RWPE2 (cell line): ENCODE results near the gene DSC3.

Experiments used
- ATAC-seq: fragments of 200-7000 bp; cut with Tn5 transposase; 3 replicates; pipeline ENCODE4 v1.9.1; 2021; ENCODE audit warnings: low read depth
- DNase-seq: peaks from one replicate; pipeline ENCODE4 v3.0.0-alpha.2; 2020; ENCODE audit warnings: low spot score
- H3K27ac ChIP-seq: fragments of 450-650 bp; 2 replicates; pipeline ENCODE4 v1.5.1; 2017; ENCODE audit warnings: mild to moderate bottlenecking; ENCODE audit not compliant: poor library complexity, severe bottlenecking
- H3K27me3 ChIP-seq: fragments of 250-450 bp; sonication (Bioruptor Pico); 2 replicates; pipeline ENCODE4 v1.5.1; 2021; ENCODE audit warnings: mild to moderate bottlenecking, moderate library complexity; ENCODE audit not compliant: insufficient read depth, poor library complexity, severe bottlenecking
- H3K36me3 ChIP-seq: fragments of 250-450 bp; sonication (Bioruptor Pico); 2 replicates; pipeline ENCODE4 v1.5.1; 2020; ENCODE audit warnings: low read depth, mild to moderate bottlenecking, moderate library complexity
- H3K4me1 ChIP-seq: fragments of 250-450 bp; sonication (Bioruptor Pico); 2 replicates; pipeline ENCODE4 v1.5.1; 2021; ENCODE audit warnings: mild to moderate bottlenecking, moderate library complexity; ENCODE audit not compliant: insufficient read depth, poor library complexity, severe bottlenecking
- H3K4me3 ChIP-seq: fragments of 250-450 bp; sonication (Bioruptor Pico); 2 replicates; pipeline ENCODE4 v1.5.1; 2021; ENCODE audit warnings: mild to moderate bottlenecking, moderate library complexity; ENCODE audit not compliant: severe bottlenecking
- H3K9me3 ChIP-seq: fragments of 250-450 bp; sonication (Bioruptor Pico); 2 replicates; pipeline ENCODE4 v1.5.1; 2021; ENCODE audit warnings: mild to moderate bottlenecking, moderate library complexity; ENCODE audit not compliant: severe bottlenecking
- CTCF ChIP-seq: fragments of 450-650 bp; IDR thresholded peaks from one replicate; pipeline ENCODE4 v1.5.1; 2017; ENCODE audit warnings: mild to moderate bottlenecking, moderate library complexity; ENCODE audit not compliant: poor library complexity, severe bottlenecking

Gene DSC3

DNA sequence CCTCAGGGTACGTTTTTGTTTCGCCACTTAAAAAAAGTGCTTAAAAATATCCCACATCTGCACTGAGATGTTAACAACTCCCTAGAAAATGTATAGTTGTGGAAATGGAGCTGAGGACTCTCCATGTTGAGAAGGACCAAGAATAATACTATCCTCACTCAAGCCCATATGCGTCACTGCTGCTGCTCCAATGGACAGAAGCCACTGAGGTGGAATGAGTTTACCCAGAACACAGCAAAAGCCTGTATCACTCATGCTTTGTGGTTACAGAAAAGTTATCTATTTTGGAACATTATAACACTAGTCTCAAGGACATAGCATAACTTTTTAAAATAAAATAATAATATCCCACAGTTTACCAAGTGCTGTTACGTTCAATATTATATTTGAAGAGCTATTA is 31.9 kb downstream of the DSC3 start:
- Histone ChIP-seq H3K4me1 (peaks cover 9% of the 10 kb centered on the region), H3K27me3 (no peaks in the 10 kb centered on the region), H3K9me3 (no peaks in the 10 kb centered on the region), H3K27ac (peak overlapping the region; percentile 55), H3K36me3 (peaks cover 21% of the 10 kb centered on the region), H3K4me3 (no peak overlapping the region)
- no peak for TF ChIP-seq CTCF
- DNase-seq (no peak), ATAC-seq (no peak)

GRCh38 chr18:30999887-31000628 is 42.5 kb downstream of the DSC3 start:
- Histone ChIP-seq H3K36me3 (peaks cover 29% of the 10 kb centered on the region; the same call in 1 of the 2 replicates), H3K27ac (no peak overlapping the region), H3K4me1 (no peaks in the 10 kb centered on the region), H3K9me3 (no peaks in the 10 kb centered on the region), H3K4me3 (no peak overlapping the region), H3K27me3 (no peaks in the 10 kb centered on the region)
- TF ChIP-seq CTCF, result no peak
- DNase-seq (no peak), ATAC-seq (no peak)

DNA sequence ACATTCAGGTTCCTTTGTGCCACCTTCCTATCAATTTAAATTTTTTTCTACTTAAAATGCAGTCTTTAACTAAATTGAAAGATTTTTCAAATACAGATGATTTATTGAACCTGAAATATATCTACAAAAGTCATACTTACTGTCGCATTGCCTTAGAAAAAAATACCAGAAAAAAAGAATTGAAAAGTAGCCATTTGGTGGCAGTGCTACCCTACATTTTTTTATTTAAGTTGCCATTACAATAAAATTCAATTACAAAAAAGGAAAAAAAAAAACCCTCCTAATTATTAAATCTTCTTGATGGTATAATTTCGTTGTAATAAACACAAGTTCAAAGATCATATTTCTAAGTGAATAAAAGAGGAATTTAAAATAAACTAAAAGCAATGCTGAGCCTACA is 43.4 kb downstream of the DSC3 start:
- peaks cover 25% of the 10 kb centered on the region; the same call in 1 of the 2 replicates for H3K36me3 ChIP-seq
- H3K9me3 ChIP-seq, result no peaks in the 10 kb centered on the region
- H3K4me1 ChIP-seq, result no peaks in the 10 kb centered on the region
- peak; percentile 51 for TF ChIP-seq CTCF
- ATAC-seq, result no peak
- H3K27me3 ChIP-seq, result no peaks in the 10 kb centered on the region
- H3K4me3 ChIP-seq, result no peak overlapping the region
- H3K27ac ChIP-seq, result no peak overlapping the region
- DNase-seq, result no peak

DNA sequence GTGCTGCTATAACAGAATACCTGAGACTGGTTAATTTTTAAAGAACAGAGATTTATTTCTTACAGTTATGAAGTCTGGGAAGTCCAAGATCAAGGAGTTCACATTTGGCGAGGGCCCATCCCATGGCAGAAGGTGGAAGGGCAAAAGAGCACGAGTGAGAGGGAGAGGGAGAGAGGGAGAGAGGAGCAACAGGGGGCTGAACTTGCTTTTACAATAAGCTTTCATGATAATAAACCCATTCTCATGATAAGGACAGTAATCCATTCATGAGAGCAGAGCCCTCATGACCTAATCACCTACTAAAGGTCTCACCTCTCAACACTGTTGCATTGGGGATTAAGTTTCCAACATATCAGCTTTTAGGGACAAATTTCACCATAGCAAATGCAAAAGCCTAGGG is 45.3 kb downstream of the DSC3 start:
- Histone ChIP-seq H3K27ac (no peak overlapping the region), H3K4me1 (peaks cover 6% of the 10 kb centered on the region), H3K9me3 (no peaks in the 10 kb centered on the region), H3K27me3 (no peaks in the 10 kb centered on the region), H3K4me3 (no peak overlapping the region), H3K36me3 (peaks cover 23% of the 10 kb centered on the region; the same call in 1 of the 2 replicates)
- no peak for TF ChIP-seq CTCF
- ATAC-seq, result no peak
- DNase-seq, result no peak

- peaks cover 24% of the 10 kb centered on the region for H3K4me1 ChIP-seq
- TF ChIP-seq CTCF, result no peak
- DNase-seq (peak; percentile 52), ATAC-seq (peak; percentile 85)
- no peaks in the 10 kb centered on the region for H3K9me3 ChIP-seq
- H3K27me3 ChIP-seq, result no peaks in the 10 kb centered on the region
- no peak overlapping the region for H3K4me3 ChIP-seq
- H3K36me3 ChIP-seq, result peaks cover 18% of the 10 kb centered on the region; the same call in 1 of the 2 replicates
- peak overlapping the region; percentile 30 for H3K27ac ChIP-seq
Observed at GRCh38 chr18:30992231-30992630, 50.3 kb downstream of the DSC3 start.
